NCI-H128 (cell line): ENCODE results near the gene DCUN1D2.

ENCODE experiments used
- DNase-seq: peaks from one replicate; lab custom pipeline; 2025; ENCODE audit not compliant: unreplicated experiment; lab: John Stamatoyannopoulos, UW

Gene DCUN1D2

DNA sequence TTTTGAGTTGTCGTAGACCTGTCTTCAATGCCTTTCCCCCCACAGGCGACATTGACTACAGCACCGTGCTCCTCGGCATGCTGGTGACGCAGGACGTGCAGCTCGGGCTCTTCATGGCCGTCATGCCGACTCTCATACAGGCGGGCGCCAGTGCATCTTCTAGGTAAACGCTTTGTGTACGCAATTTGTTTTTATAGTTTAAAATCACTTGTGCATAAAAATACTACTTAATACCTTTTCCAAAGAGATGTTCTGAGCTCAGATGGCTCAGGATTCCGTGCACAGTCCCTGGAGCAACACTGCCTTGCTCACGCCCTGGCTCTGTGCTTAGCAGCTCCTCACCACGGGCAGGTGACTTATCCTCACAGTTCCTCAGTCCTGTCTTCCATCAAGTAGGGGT lies 30.1 kb upstream of the DCUN1D2 start:
- no peak for DNase-seq

DNA sequence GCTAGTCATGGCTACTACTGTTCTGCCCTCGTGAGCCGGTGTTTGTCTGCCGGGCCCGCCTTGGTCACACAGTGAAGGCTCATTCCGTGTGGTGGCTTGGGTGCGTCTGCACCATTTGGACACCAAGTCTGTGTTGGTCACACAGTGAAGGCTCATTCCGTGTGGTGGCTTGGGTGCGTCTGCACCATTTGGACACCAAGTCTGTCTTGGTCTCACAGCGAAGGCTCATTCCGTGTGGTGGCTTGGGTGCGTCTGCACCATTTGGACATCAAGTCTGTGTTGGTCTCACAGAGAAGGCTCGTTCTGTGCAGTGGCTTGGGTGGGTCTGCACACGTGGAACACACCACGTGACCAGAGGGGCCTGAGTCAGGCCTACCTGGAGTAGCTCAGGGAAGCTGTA lies 29.0 kb upstream of the DCUN1D2 start:
- DNase-seq: no peak

DNA sequence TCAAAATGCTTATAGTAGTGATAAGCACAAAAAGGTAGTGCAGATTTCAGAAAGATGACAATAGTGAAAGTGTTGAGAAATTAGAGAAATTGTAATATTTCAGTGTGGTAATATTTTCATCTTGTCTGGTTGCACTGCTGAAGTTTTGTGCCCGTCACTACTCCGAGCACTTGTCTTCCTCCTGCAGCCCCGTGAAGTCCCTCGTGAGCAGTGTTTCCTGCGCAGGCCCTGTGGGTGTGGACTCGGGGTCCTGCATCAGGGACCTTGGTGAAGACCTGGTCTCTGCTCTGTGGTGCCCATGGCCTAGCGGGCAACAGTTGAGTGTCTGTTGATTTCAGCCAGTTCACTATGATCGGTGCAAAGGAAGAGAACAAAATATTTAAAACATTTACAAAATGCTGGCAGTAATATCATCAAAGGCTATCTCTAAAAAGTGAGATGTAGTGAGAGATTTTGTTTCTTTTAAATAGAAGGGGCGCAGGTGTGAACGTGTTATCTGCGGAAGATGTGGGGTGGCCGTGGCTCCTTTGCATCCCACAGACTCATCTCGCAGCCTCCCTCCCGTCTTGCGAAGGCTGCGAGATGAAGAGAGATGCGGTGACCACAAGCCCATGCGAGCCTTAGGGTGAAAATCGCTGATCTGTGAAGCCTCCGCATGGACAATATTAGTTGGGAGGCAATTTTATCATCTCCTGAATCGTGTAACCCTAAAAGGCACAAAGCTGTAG lies 27.7 kb upstream of the DCUN1D2 start:
- DNase-seq: no peak

DNA sequence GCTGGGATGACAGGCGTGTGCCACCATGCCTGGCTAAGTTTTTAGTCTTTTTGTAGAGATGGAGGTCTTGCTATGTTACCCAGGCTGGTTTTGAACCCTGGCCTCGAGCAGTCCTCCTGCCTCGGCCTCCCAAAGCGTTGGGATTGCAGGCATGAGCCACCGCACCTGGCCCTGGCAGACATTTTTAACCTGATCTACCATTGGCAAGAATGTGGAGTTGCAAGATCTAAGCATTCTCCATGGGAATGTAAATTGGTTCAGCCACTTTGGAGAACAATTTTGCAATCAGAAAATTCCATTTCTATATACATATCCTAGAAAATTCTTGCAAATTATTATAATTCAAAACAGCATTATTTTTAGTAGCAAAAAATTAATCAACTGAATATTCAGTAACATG lies 24.3 kb upstream of the DCUN1D2 start:
- DNase-seq: no peak

DNA sequence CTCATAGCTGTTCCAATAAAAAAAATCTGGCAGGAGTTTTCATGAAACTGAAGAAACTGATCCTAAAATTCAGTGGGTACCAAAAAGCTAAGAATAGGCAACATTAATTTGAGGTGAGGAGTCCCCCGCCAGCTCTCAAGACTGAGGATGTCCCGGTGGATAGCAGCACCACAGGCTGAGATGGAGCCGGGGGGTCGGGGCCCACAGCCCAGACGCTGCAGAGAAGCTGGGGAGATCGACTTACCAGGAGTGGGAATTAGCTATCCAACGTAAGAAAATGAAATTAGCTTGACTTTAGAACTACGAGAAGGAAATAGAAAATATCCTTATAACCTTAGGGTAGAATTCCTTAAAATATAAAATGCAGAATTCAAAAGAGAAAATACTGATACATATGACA lies 23.2 kb upstream of the DCUN1D2 start:
- DNase-seq: no peak

DNA sequence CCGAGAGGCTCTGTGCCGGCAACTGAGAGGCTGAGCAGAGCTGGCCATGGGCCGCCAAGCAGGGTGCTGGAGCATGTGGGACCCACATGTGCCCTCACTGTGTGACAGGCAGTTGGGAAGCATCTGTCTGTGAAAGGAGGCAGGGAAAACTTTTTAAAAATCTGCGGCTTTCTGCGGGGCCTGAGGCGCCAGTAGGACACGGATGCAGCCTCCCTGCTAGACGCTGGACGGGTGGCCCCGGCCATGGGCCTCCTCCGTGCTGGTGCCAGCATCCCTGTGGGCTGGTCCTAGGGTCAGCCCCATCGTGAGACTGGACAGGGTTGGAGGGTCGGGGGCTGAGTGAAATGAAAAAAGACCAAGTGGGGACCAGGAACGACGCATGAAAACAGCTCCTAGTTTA lies 20.9 kb upstream of the DCUN1D2 start:
- no peak for DNase-seq

DNA sequence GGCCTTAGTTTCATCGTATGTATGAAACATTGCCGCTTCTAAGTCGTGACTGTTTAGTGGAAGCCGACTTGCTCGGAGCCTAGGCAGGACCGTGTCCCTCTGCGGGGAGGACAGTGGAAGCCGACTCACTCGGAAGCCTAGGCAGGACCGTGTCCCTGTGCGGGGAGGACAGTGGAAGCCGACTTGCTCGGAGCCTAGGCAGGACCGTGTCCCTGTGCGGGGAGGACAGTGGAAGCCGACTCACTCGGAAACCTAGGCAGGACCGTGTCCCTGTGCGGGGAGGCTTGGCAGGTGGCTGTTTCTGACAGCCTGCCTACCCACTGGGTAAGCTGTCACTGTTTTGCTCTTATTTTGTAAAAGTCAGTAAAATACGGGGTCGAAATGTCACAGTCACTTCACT lies 20.4 kb upstream of the DCUN1D2 start:
- DNase-seq: no peak

DNA sequence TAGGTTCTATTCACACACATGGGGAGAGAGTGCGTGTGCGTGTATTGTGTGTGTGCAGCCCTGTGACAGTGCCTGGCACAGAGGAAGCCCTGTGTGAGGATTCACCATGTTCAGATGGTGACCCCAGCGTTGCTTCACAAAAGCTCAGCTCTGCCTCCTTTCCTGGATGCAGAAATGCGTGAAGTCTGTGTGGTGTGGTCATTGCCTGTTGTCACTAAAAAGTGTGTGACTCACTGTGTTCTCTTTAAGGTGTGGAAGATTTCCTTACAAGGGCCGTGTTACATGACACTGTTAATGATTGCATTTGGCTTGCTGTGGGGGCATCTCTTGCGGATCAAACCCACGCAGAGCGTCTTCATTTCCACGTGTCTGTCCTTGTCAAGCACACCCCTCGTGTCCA lies 19.5 kb upstream of the DCUN1D2 start:
- no peak for DNase-seq

DNA sequence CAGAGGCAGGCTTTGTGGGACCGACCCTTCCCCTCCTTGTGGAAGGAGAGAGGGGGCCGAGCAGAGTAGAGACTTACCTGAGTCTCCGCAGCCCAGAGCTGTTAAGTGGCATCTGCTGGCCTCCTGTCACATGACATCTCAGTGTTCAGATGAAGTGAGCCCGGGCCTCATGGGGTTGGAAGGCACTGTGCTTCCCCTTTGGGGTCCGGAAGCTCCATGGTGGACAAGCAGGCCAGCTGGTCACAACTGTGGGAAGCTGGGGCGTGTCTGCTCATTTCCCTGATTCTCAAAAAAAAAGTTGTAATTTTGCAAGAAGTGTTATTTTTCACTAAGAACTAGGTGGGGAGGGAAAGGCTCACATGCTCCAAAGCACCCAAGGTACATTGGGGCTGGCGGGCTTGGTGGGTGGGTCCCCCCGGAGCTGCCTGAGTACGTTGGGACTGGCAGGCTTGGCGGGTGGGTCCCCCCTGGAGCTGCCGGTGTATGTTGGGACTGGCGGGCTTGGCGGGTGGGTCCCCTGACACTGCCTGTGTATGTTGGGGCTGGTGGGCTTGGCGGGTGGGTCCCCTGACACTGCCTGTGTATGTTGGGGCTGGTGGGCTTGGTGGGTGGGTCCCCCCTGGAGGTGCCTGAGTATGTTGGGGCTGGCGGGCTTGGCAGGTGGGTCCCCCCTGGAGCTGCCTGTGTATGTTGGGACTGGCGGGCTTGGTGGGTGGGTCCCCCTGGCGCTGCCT lies 18.2 kb upstream of the DCUN1D2 start:
- no peak for DNase-seq

DNA sequence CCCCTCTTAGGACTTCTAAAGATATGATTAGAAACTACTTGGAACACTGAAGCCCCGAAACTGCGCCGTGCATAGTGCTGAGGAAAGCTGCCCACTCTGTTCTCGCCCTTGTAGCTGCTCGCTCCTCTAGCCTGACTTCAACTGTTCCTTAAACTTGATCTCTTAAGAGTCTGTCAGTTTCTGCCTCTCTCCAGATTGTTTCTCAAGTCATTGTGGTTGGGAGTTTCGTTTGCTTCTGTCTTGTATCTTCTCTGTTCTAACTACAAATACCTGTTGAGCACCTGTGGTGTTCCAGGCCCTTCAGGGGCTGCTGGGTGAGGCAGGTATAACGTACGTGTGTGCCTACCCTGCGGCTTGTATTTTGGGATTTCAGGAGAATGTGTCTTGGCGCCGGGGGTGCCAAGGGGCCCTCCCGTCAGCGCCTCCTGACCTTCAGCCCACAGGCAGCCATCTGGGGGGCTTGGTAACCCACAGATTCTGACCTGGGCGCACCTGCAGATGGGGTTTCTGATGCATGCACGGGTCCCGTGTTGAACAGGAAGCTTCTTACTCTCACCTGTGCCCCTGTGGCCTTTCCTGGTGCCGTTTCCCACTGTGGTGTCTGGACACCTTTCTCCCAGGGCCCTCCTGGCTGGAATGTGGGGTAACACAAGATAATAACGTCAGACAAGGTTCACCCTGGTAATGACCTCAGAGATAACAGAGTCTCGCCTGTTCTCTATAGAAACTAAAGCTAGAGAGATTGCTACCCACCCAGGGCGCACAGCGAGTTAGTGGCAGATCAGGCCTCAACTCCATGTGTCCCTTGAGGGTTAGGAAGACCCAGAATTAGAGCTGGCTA lies 17.2 kb upstream of the DCUN1D2 start:
- DNase-seq: no peak

DNA sequence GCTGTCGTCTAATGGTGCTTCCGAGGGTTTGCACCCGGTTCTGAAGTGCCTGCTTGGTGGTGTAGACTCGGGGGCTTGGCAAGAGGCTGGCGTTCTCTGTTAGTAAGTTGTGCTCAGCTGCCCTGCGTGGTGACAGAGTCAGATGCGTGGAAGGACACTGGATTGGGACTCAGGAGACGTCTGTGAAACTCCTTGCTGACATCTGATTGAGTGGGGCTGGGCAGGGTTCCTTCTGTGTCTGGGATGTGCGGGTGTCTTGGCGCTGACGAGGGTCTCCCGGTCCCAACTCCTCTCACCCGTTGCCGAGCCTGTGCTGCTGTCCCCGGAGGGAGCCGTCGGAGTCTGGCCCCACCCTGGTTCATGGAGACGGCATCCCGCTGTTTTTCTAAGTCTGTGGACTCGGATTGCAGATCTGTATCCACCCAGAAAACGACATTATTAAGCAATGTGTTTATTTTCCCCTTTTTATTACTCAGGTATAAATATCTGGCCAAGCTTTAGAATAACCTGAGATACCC lies 16.4 kb upstream of the DCUN1D2 start:
- DNase-seq: no peak

DNA sequence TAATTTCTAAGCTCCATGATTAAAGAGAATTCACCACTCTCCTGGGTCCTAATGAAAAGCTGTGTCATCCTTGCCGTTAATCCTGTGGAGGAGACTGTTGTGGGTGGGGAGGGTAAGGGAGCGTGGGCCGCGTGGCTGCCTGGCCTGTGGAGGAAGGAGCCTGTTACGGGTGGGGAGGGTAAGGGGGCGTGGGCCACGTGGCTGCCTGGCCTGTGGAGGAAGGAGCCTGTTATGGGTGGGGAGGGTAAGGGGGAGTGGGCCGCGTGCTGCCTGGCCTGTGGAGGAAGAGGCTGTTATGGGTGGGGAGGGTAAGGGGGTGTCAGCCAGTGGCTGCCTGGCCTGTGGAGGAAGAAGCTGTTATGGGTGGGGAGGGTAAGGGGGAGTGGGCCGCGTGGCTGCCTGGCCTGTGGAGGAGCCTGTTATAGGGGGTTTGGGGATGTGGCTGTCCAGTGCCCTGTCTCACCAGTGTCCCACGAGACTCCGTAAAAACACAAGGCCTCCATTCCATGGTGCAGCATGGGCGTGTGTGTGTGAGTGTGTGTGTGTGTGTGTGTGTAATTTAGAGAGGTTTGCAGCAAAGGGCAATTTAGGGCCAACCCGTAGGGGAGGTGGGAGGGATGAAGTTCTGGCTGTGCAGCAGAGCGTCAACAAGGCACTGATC lies 15.6 kb upstream of the DCUN1D2 start:
- DNase-seq: no peak

DNA sequence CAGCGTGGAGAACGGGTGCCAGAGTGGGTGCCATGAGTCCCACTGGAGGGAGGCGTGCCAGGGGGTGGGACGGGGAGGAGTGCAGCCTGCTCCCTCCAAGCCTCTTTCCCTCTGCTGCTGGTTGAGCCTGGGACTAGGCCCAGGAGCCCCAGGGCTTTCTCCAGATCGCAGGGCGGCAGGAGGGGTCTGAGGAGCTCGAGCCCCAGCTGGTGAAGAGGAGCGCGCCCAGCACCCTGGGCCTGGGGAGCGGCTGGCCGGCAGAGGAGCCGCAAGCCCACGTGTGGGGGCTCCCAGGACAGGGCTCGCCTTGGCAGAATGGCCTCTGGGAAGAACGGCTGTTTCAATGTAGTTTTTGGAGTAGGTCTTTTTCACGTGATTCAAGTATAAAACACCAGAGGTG lies 12.2 kb upstream of the DCUN1D2 start:
- DNase-seq: no peak

DNA sequence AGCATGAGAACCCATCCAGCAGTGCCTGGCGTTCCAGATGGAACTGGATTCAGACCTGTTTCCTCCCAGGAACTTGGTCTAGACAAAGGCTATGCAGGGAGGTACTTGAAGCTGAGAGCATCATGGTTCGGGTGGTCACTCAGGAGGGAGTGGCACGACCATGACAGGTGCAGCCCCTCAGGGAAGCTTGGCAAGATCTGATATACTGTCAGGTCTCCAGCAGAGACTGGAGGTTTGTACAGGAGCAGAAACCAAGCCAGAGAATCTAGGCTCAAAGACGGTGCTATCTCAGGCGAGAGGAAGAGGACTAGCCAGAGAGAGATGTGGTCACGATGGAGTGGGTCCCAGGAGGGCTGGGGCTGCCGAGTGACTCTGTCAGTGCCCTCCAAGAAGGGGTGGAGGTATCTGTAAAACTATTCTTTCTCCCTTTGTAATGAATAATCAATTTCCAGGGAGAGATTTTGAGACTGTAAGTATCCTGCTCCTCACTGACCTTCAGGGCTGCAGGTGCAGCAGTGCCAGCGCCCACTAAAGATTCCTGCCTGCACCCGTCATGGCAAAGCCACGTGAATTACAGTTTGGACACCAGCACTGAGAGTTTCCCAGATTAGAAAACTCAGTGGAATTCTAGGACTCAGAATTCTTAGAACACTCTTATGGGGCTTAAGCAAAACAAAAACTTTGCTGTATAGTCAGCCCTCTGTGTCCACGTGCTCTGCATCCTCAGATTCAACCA lies 10.2 kb upstream of the DCUN1D2 start:
- DNase-seq: no peak

DNA sequence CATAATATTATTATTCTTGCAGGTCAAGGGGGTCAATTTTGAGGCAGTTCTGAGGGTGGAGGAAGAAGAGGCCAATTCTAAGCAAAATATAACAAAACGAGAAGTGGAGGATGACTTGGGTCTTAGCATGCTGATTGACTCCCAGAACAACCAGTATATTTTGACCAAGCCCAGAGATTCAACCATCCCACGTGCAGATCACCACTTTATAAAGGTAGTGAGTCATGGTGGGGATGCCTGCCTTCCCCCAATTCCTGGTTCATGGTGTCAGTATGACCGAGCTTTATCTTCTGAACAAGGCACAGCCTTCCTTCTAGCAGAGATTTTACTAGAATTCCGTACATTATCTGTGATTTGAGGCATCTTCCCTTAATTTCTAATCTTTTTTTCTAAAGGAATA lies 9.4 kb upstream of the DCUN1D2 start:
- DNase-seq: no peak

DNA sequence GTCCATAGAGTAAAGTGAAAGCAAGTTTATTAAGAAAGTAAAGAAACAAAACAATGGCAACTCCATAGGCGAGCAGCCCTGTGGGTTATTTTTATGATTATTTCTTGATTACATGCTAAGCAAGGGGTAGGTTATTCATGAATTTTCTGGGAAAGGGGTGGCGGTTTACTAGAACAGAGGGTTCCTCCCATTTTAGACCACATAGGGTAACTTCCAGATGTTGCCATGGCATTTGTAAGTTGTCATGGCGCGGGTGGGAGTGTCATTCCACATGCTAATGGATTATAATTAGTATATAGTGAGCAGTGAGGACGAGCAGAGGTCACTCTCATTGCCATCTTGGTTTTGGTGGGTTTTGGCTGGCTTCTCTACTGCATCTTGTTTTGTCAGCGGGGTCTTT lies 8.4 kb upstream of the DCUN1D2 start:
- no peak for DNase-seq

DNA sequence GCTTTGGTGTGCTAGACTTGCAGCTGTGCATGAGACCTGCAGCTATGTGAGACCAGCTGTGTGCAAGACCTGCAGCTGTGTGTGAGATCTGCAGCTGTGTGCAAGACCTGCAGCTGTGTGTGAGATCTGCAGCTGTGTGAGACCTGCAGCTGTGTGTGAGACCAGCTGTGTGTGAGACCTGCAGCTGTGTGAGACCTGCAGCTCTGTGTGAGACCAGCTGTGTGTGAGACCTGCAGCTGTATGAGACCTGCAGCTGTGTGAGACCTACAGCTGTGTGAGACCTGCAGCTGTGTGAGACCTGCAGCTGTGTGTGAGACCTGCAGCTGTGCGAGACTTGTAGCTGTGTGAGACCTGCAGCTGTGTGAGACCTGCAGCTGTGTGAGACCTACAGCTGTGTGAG lies 6.7 kb upstream of the DCUN1D2 start:
- no peak for DNase-seq

DNA sequence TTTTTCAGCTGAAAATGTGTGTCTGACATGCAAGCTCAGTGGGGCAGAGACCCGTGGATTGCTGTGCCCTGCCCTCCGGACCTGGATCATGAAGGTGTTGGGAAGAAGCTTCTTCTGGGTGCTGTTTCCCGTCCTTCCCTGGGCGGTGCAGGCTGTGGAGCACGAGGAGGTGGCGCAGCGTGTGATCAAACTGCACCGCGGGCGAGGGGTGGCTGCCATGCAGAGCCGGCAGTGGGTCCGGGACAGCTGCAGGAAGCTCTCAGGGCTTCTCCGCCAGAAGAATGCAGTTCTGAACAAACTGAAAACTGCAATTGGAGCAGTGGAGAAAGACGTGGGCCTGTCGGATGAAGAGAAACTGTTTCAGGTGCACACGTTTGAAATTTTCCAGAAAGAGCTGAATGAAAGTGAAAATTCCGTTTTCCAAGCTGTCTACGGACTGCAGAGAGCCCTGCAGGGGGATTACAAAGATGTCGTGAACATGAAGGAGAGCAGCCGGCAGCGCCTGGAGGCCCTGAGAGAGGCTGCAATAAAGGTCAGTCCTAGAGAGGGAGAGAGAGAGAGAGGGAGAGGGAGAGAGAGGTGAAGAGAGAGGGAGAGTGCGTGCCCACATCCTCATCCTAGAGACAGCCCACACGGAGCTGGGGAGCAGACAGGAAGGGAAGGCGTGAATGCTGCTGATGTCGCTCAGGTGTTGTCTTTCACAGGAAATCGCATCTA lies 5.1 kb upstream of the DCUN1D2 start:
- no peak for DNase-seq

DNA sequence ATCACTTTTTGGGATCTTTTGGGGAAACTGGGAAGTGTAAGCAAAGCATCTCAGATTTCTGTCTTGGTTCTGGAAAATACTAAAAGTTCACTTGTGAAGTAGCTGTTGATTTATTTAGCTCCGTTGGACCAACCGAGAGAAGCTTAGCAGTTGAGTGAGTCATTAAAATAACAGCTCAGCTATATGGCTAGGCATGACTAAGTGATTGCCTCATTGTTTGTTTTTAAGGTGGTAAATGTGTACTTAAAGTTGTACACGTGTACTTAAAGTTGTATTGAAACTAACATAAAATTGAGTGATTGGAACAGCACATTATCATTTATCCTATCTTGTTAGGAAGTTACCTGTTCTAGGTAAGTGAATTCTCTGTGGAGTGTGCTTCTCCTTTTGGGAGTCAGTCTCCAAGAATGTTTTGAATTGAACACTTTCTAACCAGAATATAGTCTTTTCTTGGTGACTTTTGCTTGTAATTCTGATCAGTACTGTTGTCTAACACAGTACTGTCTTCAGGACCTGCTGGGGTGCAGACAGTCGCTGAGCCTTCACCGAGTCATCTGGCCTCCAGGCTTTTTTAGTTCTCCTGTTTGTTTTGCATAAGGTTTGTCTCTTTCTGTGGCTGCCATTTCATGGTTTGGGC lies 2.9 kb upstream of the DCUN1D2 start:
- DNase-seq: no peak
